GM12878 (cell line): ENCODE results near the gene NSUN2. TPM values are rescaled to one million over a fixed set of nuclear protein-coding genes. Genes with fewer than 3 reads are reported as not detected.

Experiments used
- ATAC-seq: fragments of 200-7000 bp; cut with Tn5 transposase; 3 replicates; pipeline ENCODE4 v1.9.1; 2020; ENCODE audit warnings: mild to moderate bottlenecking, moderate library complexity
- BruUV-seq: library from RNA; stranded (reverse); fragments of 400-500 nt; replicated peaks from 2 replicates; lab custom pipeline; 2021; lab: Mats Ljungman, UMichigan
- CTCF ChIA-PET: fragments of 300-600 bp; sonication (Branson Sonifier 250); formaldehyde crosslinking; extraction: SDS; loops from one replicate; lab custom pipeline; 2021; ENCODE audit warnings: inconsistent platforms; lab: Yijun Ruan, JAX
- POLR2A ChIA-PET: fragments of 350-600 bp; formaldehyde crosslinking; extraction: SDS; loops from one replicate; lab custom pipeline; 2021; ENCODE audit warnings: inconsistent platforms; lab: Charles Lee
- RAD21 ChIA-PET: fragments of 300-600 bp; sonication (Branson Sonifier 250); formaldehyde crosslinking; loops from one replicate; lab custom pipeline; 2023; ENCODE audit warnings: antibody characterized with exemption; ENCODE audit not compliant: unreplicated experiment; lab: Charles Lee
- SMC1A ChIA-PET: fragments of 300-600 bp; sonication (Branson Sonifier 250); formaldehyde crosslinking; loops from one replicate; lab custom pipeline; 2023; ENCODE audit not compliant: unreplicated experiment, uncharacterized antibody; lab: Charles Lee
- DNase-seq: peaks from one replicate; pipeline ENCODE4 v3.0.0-alpha.2; 2011; ENCODE audit warnings: low read depth, low spot score
- FAIRE-seq: peaks from 3 replicates; lab custom pipeline; 2011; peaks lifted over from hg19 to GRCh38; lab: Jason Lieb, UNC
- H2AFZ ChIP-seq: 2 replicates; pipeline ENCODE4 v1.6.0; 2011; ENCODE audit warnings: low read depth, low read length, control low read depth; ENCODE audit not compliant: control insufficient read depth
- H3K27ac ChIP-seq: 2 replicates; pipeline ENCODE4 v1.5.1; 2011; ENCODE audit warnings: control low read depth; ENCODE audit not compliant: control insufficient read depth, insufficient read depth
- H3K27me3 ChIP-seq, 2 experiments: replicated peaks in 1 of 2; 2 replicates each; pipeline versions ENCODE4 v1.6.0 to v1.6.1; 2011; ENCODE audit warnings: low read length in 1 of 2; ENCODE audit not compliant: control insufficient read depth in 2 of 2, insufficient read depth in 2 of 2
- H3K36me3 ChIP-seq, 2 experiments: 2 replicates each; pipeline ENCODE4 v1.5.1; 2011; ENCODE audit warnings: low read length in 1 of 2; ENCODE audit not compliant: control insufficient read depth in 2 of 2, insufficient read depth in 2 of 2
- H3K4me1 ChIP-seq: 2 replicates; pipeline ENCODE4 v1.6.1; 2011; ENCODE audit warnings: mild to moderate bottlenecking, low read length, moderate library complexity, mixed read lengths; ENCODE audit not compliant: control insufficient read depth, insufficient read depth
- H3K4me2 ChIP-seq: 2 replicates; pipeline ENCODE4 v1.6.0; 2011; ENCODE audit warnings: control low read depth; ENCODE audit not compliant: control insufficient read depth, insufficient read depth
- H3K4me3 ChIP-seq: fragments of 200-600 bp; sonication (generic); 2 replicates; pipeline ENCODE4 v1.5.1; 2016
- H3K79me2 ChIP-seq: 2 replicates; pipeline ENCODE4 v1.6.0; 2011; ENCODE audit warnings: low read length; ENCODE audit not compliant: control insufficient read depth, insufficient read depth
- H3K9ac ChIP-seq: 2 replicates; pipeline ENCODE4 v1.8.0; 2011; ENCODE audit warnings: low read length, control low read depth, mixed read lengths; ENCODE audit not compliant: control insufficient read depth, insufficient read depth
- H3K9me3 ChIP-seq: replicated peaks from 3 replicates; pipeline ENCODE4 v1.5.1; 2011; ENCODE audit warnings: mild to moderate bottlenecking, low read length; ENCODE audit not compliant: control insufficient read depth, insufficient read depth
- H4K20me1 ChIP-seq: 2 replicates; pipeline ENCODE4 v1.6.0; 2011; ENCODE audit not compliant: control insufficient read depth, insufficient read depth
- CHD4 ChIP-seq: fragments of 200-600 bp; sonication (generic); IDR thresholded peaks from 2 replicates; pipeline ENCODE4 v1.6.1; 2016; ENCODE audit warnings: mild to moderate bottlenecking
- HDGF ChIP-seq: fragments of 450-650 bp; IDR thresholded peaks from 2 replicates; pipeline ENCODE4 v1.6.1; 2016; ENCODE audit warnings: antibody characterized with exemption
- JUNB ChIP-seq: IDR thresholded peaks from 2 replicates; pipeline ENCODE4 v1.6.1; 2016; ENCODE audit warnings: antibody characterized with exemption, mild to moderate bottlenecking
- KLF5 ChIP-seq: fragments of 450-650 bp; IDR thresholded peaks from 2 replicates; pipeline ENCODE4 v1.6.1; 2014; ENCODE audit warnings: mild to moderate bottlenecking; ENCODE audit not compliant: partially characterized antibody
- NFYA ChIP-seq: IDR thresholded peaks from 2 replicates; pipeline ENCODE4 v1.6.1; 2011; ENCODE audit warnings: low read depth, mild to moderate bottlenecking, low read length, improper control_type of control experiment, borderline replicate concordance
- NRF1 ChIP-seq: conservative IDR thresholded peaks from 2 replicates; pipeline ENCODE4 v1.6.1; 2011; ENCODE audit warnings: mild to moderate bottlenecking, low read depth, low read length, improper control_type of control experiment
- POLR2A ChIP-seq: IDR thresholded peaks from 2 replicates; pipeline ENCODE4 v1.6.1; 2011; ENCODE audit warnings: low read depth, mild to moderate bottlenecking, low read length
- RCOR1 ChIP-seq: conservative IDR thresholded peaks from 2 replicates; pipeline ENCODE4 v1.6.1; 2012; ENCODE audit warnings: low read depth, low read length, improper control_type of control experiment
- SP1 ChIP-seq: IDR thresholded peaks from one replicate; pipeline ENCODE4 v1.6.1; 2011; ENCODE audit warnings: low read depth, low read length
- SPI1 ChIP-seq: IDR thresholded peaks from 2 replicates; pipeline ENCODE4 v1.6.1; 2011; ENCODE audit warnings: low read depth, mild to moderate bottlenecking, low read length, moderate library complexity, borderline replicate concordance; ENCODE audit not compliant: insufficient read depth
- SRF ChIP-seq, 2 experiments: IDR thresholded peaks; 2 replicates each; pipeline ENCODE4 v1.6.1; 2011; ENCODE audit warnings: low read depth in 2 of 2, low read length in 2 of 2, mild to moderate bottlenecking in 1 of 2, moderate library complexity in 1 of 2
- TCF7 ChIP-seq: IDR thresholded peaks from 2 replicates; pipeline ENCODE4 v1.6.1; 2014; ENCODE audit warnings: antibody characterized with exemption, borderline replicate concordance
- WRNIP1 ChIP-seq: IDR thresholded peaks from 2 replicates; pipeline ENCODE4 v1.6.1; 2011; ENCODE audit warnings: low read depth, low read length, improper control_type of control experiment, borderline replicate concordance
- ZNF384 ChIP-seq: IDR thresholded peaks from 2 replicates; pipeline ENCODE4 v1.6.1; 2012; ENCODE audit warnings: low read depth, mild to moderate bottlenecking, low read length, improper control_type of control experiment, borderline replicate concordance
- WGBS: methylation state at CpG from one replicate; pipeline ENCODE4 v1.1.6; 2016; ENCODE audit warnings: low lambda C conversion rate; ENCODE audit not compliant: insufficient replicate concordance, insufficient coverage; ENCODE audit errors: missing lambda C conversion rate; 5-methylcytosine and 5-hydroxymethylcytosine counted together
- in situ Hi-C: fragments of 300-500 bp; cut with MboI; formaldehyde crosslinking; loops from 9 replicates; pipeline ENCODE4 v1.14.3; 2018; ENCODE audit warnings: mixed read lengths
- intact Hi-C: fragments of 100-400 bp; cut with micrococcal nuclease; formaldehyde crosslinking; loops from one replicate; pipeline ENCODE4 v1.14.2; 2022; ENCODE audit not compliant: unreplicated experiment
- polyA plus RNA-seq, 11 experiments: library from polyadenylated mRNA; depleted of rRNA in 4 of 11; unstranded in 6 of 11; stranded (reverse) in 5 of 11; fragments of >200 nt; fragmentation: Nextera tagmentation in 4 of 11; fragmentation: Illumina TruSeq in 1 of 11; extraction: Ambion mirVana in 4 of 11; extraction: Trizol in 1 of 11; gene quantifications; 1 replicate in 1 of 11; 2 replicates in 10 of 11; pipeline versions ENCODE4 v1.2.1 to v1.2.3, GENCODE V29; 2011 to 2016; ENCODE audit warnings: inconsistent platforms in 2 of 11, missing spikeins in 2 of 11, low read depth in 1 of 11
- total RNA-seq, 4 experiments: library from RNA; depleted of rRNA in 3 of 4; stranded (reverse); fragments of >200 nt in 3 of 4; fragmentation: Illumina TruSeq in 1 of 4; extraction: Trizol in 1 of 4; gene quantifications; 2 replicates each; pipeline versions ENCODE4 v1.2.1 to v1.2.3, GENCODE V29; 2013 to 2021
- TF ChIP-seq, protein P1 (sequence below): fragments of 450-650 bp; IDR thresholded peaks from 2 replicates; pipeline ENCODE4 v1.6.1; 2017; ENCODE audit warnings: antibody characterized with exemption, mild to moderate bottlenecking, moderate library complexity
- TF ChIP-seq, protein P2 (sequence below): fragments of 450-650 bp; IDR thresholded peaks from 2 replicates; pipeline ENCODE4 v1.6.1; 2016; ENCODE audit warnings: mild to moderate bottlenecking

Gene NSUN2
- total and polyA plus RNA-seq, 10 of the 15 experiments (the other 5 are each of a cell fraction or from before 2014, with no cell fraction given): 8.0 to 112 (median 91.1) TPM

- TF ChIP-seq SP1 (no peak), HDGF (no peak), POLR2A (no peak; the same call in 1 of the 2 replicates), SRF (IDR thresholded peaks at IDR 0.05; ENCODE audit: low read depth in 2 of 2, low read length in 2 of 2) (no peak), SPI1 (no peak), WRNIP1 (no peak)
Measured at GRCh38 chr5:6631441-6631840, 1.4 kb downstream of the NSUN2 start (continued).

- in situ Hi-C loops (no loop called here), intact Hi-C loops (no loop called here)
- DNase-seq (no peak), ATAC-seq (no peak), FAIRE-seq (no peak)
- RAD21 ChIA-PET: interaction anchor here (1.2 to 1.9 kb wide), 2 partner anchors 109 to 119 kb away, joined by 3 to 4 read pairs; no protein-coding TSS in a partner anchor
- no peaks in the 10 kb centered on the region for H3K27me3 ChIP-seq
- BruUV-seq: no TSS peak
- SMC1A ChIA-PET: interaction anchor here (0.6 to 1.9 kb wide), 3 partner anchors 8 to 426 kb away, joined by 3 to 6 read pairs (median 5); no protein-coding TSS in a partner anchor
- 98% methylated on average over 10 of the region's 10 CpGs for WGBS
- no peak for TF ChIP-seq JUNB
- no peak for TF ChIP-seq ZNF384
- TF ChIP-seq POLR2A: no peak
- TF ChIP-seq, protein P1, sequence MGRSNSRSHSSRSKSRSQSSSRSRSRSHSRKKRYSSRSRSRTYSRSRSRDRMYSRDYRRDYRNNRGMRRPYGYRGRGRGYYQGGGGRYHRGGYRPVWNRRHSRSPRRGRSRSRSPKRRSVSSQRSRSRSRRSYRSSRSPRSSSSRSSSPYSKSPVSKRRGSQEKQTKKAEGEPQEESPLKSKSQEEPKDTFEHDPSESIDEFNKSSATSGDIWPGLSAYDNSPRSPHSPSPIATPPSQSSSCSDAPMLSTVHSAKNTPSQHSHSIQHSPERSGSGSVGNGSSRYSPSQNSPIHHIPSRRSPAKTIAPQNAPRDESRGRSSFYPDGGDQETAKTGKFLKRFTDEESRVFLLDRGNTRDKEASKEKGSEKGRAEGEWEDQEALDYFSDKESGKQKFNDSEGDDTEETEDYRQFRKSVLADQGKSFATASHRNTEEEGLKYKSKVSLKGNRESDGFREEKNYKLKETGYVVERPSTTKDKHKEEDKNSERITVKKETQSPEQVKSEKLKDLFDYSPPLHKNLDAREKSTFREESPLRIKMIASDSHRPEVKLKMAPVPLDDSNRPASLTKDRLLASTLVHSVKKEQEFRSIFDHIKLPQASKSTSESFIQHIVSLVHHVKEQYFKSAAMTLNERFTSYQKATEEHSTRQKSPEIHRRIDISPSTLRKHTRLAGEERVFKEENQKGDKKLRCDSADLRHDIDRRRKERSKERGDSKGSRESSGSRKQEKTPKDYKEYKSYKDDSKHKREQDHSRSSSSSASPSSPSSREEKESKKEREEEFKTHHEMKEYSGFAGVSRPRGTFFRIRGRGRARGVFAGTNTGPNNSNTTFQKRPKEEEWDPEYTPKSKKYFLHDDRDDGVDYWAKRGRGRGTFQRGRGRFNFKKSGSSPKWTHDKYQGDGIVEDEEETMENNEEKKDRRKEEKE: no peak
- no peak for TF ChIP-seq HDGF
- no peak for TF ChIP-seq NRF1
- TF ChIP-seq, protein P2, sequence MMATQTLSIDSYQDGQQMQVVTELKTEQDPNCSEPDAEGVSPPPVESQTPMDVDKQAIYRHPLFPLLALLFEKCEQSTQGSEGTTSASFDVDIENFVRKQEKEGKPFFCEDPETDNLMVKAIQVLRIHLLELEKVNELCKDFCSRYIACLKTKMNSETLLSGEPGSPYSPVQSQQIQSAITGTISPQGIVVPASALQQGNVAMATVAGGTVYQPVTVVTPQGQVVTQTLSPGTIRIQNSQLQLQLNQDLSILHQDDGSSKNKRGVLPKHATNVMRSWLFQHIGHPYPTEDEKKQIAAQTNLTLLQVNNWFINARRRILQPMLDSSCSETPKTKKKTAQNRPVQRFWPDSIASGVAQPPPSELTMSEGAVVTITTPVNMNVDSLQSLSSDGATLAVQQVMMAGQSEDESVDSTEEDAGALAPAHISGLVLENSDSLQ: no peak
- TF ChIP-seq TCF7: no peak
- no peak for TF ChIP-seq KLF5
- no peak for TF ChIP-seq CHD4
- TF ChIP-seq RCOR1: no peak
- no peak for TF ChIP-seq NFYA
- no peak overlapping the region for H3K27ac ChIP-seq
- H3K4me1 ChIP-seq: peaks cover 3% of the 10 kb centered on the region; the same call in 1 of the 2 replicates
- peaks cover 11 to 54% of the 10 kb centered on the region in 2 experiments for H3K36me3 ChIP-seq
- H3K4me3 ChIP-seq: no peak overlapping the region
- POLR2A ChIA-PET: no interaction called here
- H3K9ac ChIP-seq: no peak overlapping the region
- H3K9me3 ChIP-seq: peaks cover 29% of the 10 kb centered on the region; the same call in 2 of the 3 replicates
- no peaks in the 10 kb centered on the region; the same call in 1 of the 2 replicates for H4K20me1 ChIP-seq
- CTCF ChIA-PET: interaction anchor here (1.2 to 1.9 kb wide), 3 partner anchors 17 to 119 kb away, joined by 3 to 8 read pairs (median 3); no protein-coding TSS in a partner anchor
- no peak overlapping the region for H3K4me2 ChIP-seq
- peaks cover 46% of the 10 kb centered on the region for H3K79me2 ChIP-seq
- no peak overlapping the region for H2AFZ ChIP-seq
Measured at GRCh38 chr5:6626508-6626907, 6.3 kb downstream of the NSUN2 start.
